Retinal pigment epithelial cell (primary cell): ENCODE measurements around the gene NELL2.
"Not testable (repeated sequence)": the region's sequence is repeated elsewhere in the genome, so short reads cannot be mapped to it uniquely, and the experiment has no call there.

Experiments
- DNase-seq: peaks from one replicate; pipeline ENCODE4 v3.0.0-alpha.2; 2010; ENCODE audit warnings: low read depth
- H3K4me3 ChIP-seq: 2 replicates; pipeline ENCODE4 v1.5.1; 2011; ENCODE audit warnings: mild to moderate bottlenecking, low read length, control low read depth, moderate library complexity
- TF ChIP-seq, protein P1 (sequence below): conservative IDR thresholded peaks from 2 replicates; pipeline ENCODE4 v1.5.1; 2011; ENCODE audit warnings: low read depth, low read length, control low read depth, inconsistent platforms

The NELL2 gene

GRCh38 chr12:44875954-44876543, at the start of gene NELL2:
Gene NELL2, minus strand, starts transcription at chr12:44876315. Its CDS starts 446 bp downstream, at chr12:44875869.
- no peak for DNase-seq
- TF ChIP-seq, protein P1, sequence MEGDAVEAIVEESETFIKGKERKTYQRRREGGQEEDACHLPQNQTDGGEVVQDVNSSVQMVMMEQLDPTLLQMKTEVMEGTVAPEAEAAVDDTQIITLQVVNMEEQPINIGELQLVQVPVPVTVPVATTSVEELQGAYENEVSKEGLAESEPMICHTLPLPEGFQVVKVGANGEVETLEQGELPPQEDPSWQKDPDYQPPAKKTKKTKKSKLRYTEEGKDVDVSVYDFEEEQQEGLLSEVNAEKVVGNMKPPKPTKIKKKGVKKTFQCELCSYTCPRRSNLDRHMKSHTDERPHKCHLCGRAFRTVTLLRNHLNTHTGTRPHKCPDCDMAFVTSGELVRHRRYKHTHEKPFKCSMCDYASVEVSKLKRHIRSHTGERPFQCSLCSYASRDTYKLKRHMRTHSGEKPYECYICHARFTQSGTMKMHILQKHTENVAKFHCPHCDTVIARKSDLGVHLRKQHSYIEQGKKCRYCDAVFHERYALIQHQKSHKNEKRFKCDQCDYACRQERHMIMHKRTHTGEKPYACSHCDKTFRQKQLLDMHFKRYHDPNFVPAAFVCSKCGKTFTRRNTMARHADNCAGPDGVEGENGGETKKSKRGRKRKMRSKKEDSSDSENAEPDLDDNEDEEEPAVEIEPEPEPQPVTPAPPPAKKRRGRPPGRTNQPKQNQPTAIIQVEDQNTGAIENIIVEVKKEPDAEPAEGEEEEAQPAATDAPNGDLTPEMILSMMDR = no peak
- peak within 1 kb of the TSS; percentile 73 for H3K4me3 ChIP-seq

- H3K4me3 ChIP-seq = no peak overlapping the region
- DNase-seq = no peak
- TF ChIP-seq, protein P1 = no peak
These were observed 45.6 kb upstream of the NELL2 start for GRCh38 chr12:44921736-44922135.

- DNase-seq = no peak
- TF ChIP-seq, protein P1 = no peak
- H3K4me3 ChIP-seq = no peak overlapping the region
These were observed 41.0 kb upstream of the NELL2 start for GRCh38 chr12:44917141-44917540.

DNA sequence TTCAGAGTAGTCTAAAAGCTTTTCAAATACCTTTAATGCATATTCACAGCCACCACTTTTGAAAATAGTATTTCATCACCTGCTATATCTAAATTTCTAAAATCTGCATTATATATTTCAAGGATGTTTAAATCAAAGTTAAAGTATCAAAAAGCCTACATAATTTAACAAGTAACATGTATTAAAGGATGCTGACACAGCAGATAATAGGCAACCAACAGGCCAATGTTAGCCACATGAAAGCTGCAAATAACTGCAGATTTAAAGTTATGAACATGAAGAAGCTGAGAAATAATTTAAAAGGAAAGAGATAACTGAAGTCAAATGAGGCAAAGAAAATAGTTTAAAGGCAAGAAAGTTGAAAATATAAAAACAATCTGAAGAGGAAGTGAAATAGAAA, 39.8 kb upstream of the NELL2 start:
- H3K4me3 ChIP-seq = no peak overlapping the region
- DNase-seq = no peak
- TF ChIP-seq, protein P1 = no peak

GRCh38 chr12:44904321-44904720, 28.2 kb upstream of the NELL2 start:
- TF ChIP-seq, protein P1 = no peak
- no peak overlapping the region for H3K4me3 ChIP-seq

DNA sequence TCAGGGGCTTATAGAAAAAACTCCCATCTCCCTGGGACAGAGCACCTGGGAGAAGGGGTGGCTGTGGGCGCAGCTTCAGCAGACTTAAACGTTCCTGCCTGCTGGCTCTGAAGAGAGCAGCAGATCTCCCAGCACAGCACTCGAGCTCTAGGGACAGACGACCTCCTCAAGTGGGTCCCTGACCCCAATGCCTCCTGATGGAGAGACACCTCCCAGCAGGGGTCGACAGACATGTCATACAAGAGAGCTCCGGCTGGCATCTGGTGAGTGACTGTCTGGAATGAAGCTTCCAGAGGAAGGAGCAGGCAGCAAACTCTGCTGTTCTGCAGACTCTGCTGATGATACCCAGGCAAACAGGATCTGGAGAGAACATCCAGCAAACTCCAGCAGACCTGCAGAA, 22.0 kb upstream of the NELL2 start:
- H3K4me3 ChIP-seq, DNase-seq: not testable (repeated sequence)

More at GRCh38 chr12:44904321-44904720, 28.2 kb upstream of the NELL2 start:
- no peak for DNase-seq

DNA sequence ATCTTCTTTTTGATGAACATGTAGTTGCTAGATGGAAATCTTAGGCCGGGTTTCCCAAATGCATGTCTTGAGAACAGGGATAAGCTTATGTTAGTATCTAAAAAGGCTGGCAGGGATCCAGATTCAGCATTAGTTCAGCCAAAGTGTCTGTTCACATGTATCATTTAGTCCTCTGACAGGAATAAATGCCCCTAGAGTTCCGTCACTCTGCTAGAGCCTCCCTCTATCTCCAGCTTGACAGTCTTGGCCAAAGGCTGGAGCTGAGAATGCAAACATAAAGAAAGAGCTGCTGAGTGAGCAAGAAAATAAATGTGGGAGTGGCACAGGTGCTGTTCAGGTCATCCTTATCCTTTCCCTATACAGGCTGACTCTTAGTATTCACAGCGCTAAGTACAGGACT, 13.8 kb upstream of the NELL2 start:
- DNase-seq = no peak
- H3K4me3 ChIP-seq = no peak overlapping the region
- TF ChIP-seq, protein P1 = no peak

GRCh38 chr12:44889162-44889561, 13.0 kb upstream of the NELL2 start:
- peak; percentile 73 for DNase-seq
- TF ChIP-seq, protein P1 = no peak
- no peak overlapping the region for H3K4me3 ChIP-seq
